A549 (cell line): ENCODE results near the gene SCD. TPM values are rescaled to one million over a fixed set of nuclear protein-coding genes. Genes with fewer than 3 reads are reported as not detected.

ENCODE experiments used
- ATAC-seq, 2 experiments: fragments of 200-7000 bp in 1 of 2; fragments of >200 bp in 1 of 2; cut with Nextera tagmentation in 1 of 2; cut with Tn5 transposase in 1 of 2; 3 replicates each; pipeline versions ENCODE4 v1.8.0 to v1.9.1; 2018 to 2020; ENCODE audit warnings: mild to moderate bottlenecking in 1 of 2, moderate library complexity in 1 of 2
- CTCF ChIA-PET: fragments of 300-600 bp; sonication (Branson Sonifier 250); formaldehyde crosslinking; extraction: SDS; loops from one replicate; lab custom pipeline; 2021; ENCODE audit warnings: antibody characterized with exemption, inconsistent platforms; lab: Yijun Ruan, JAX
- POLR2A ChIA-PET: fragments of 350-600 bp; formaldehyde crosslinking; extraction: SDS; loops from one replicate; lab custom pipeline; 2021; ENCODE audit warnings: antibody characterized with exemption, inconsistent platforms; lab: Yijun Ruan, JAX
- DNase-seq, 2 experiments: peaks; one replicate each; pipeline versions ENCODE4 v3.0.0 to v3.0.0-alpha.2; 2011 to 2016; ENCODE audit warnings: low read depth in 1 of 2, low spot score in 1 of 2
- FAIRE-seq: peaks from 2 replicates; lab custom pipeline; 2011; peaks lifted over from hg19 to GRCh38; lab: Jason Lieb, UNC
- H3K27ac ChIP-seq, 2 experiments: fragments of >200 bp; sonication (Bioruptor Twin); formaldehyde crosslinking; 3 replicates each; pipeline ENCODE4 v1.5.1; 2016 to 2017
- H3K4me1 ChIP-seq: fragments of >200 bp; sonication (Bioruptor Twin); formaldehyde crosslinking; 3 replicates; pipeline ENCODE4 v1.6.1; 2016
- H3K4me2 ChIP-seq: fragments of >200 bp; sonication (Bioruptor Twin); formaldehyde crosslinking; 3 replicates; pipeline ENCODE4 v1.6.1; 2016
- H3K4me3 ChIP-seq: fragments of >200 bp; sonication (Bioruptor Twin); formaldehyde crosslinking; 3 replicates; pipeline ENCODE4 v1.5.1; 2016
- H3K9me3 ChIP-seq: fragments of >200 bp; sonication (Bioruptor Twin); formaldehyde crosslinking; 3 replicates; pipeline ENCODE4 v1.6.1; 2016
- BCL3 ChIP-seq: fragments of >200 bp; sonication (Bioruptor Twin); formaldehyde crosslinking; IDR thresholded peaks from 3 replicates; pipeline ENCODE4 v1.6.1; 2016
- BHLHE40 ChIP-seq: IDR thresholded peaks from 2 replicates; pipeline ENCODE4 v1.6.1; 2012; ENCODE audit warnings: low read depth, low read length, inconsistent platforms
- CBX2 ChIP-seq: fragments of 200-600 bp; sonication (generic); IDR thresholded peaks from 2 replicates; pipeline ENCODE4 v1.6.1; 2016; ENCODE audit warnings: low read depth, mild to moderate bottlenecking, borderline replicate concordance
- CHD2 ChIP-seq: fragments of 150-350 bp; IDR thresholded peaks from 2 replicates; pipeline ENCODE4 v1.6.1; 2014; ENCODE audit warnings: low read length; ENCODE audit not compliant: partially characterized antibody
- CHD4 ChIP-seq: fragments of 200-600 bp; sonication (generic); IDR thresholded peaks from 2 replicates; pipeline ENCODE4 v1.6.1; 2016; ENCODE audit warnings: antibody characterized with exemption, mild to moderate bottlenecking, borderline replicate concordance
- EHF ChIP-seq: fragments of 250-450 bp; sonication (Bioruptor Pico); IDR thresholded peaks from 2 replicates; pipeline ENCODE4 v1.5.0; 2020; ENCODE audit warnings: mild to moderate bottlenecking
- ELK1 ChIP-seq: fragments of 150-350 bp; IDR thresholded peaks from 2 replicates; pipeline ENCODE4 v1.6.1; 2014; ENCODE audit warnings: low read depth, mild to moderate bottlenecking, low read length
- EP300 ChIP-seq, 2 experiments: fragments of >200 bp; sonication (Bioruptor Twin); formaldehyde crosslinking; IDR thresholded peaks; 2 replicates in 1 of 2; 3 replicates in 1 of 2; pipeline ENCODE4 v1.6.1; 2016 to 2017
- FOSB ChIP-seq: fragments of 250-450 bp; sonication (Bioruptor Pico); IDR thresholded peaks from 2 replicates; pipeline ENCODE4 v1.5.0; 2020; ENCODE audit warnings: mild to moderate bottlenecking, moderate library complexity
- FOSL2 ChIP-seq, 2 experiments: fragments of 450-650 bp in 1 of 2; fragments of >200 bp in 1 of 2; sonication (Bioruptor Twin) in 1 of 2; formaldehyde crosslinking; IDR thresholded peaks; 2 replicates each; pipeline versions ENCODE4 v1.5.0 to v1.6.1; 2016 to 2020; ENCODE audit warnings: mild to moderate bottlenecking in 1 of 2, moderate library complexity in 1 of 2
- GATA3 ChIP-seq: IDR thresholded peaks from 2 replicates; pipeline ENCODE4 v1.6.1; 2012; ENCODE audit warnings: borderline replicate concordance
- HDAC2 ChIP-seq: fragments of 200-600 bp; sonication (generic); IDR thresholded peaks from 2 replicates; pipeline ENCODE4 v1.6.1; 2016
- HEYL ChIP-seq: fragments of 250-450 bp; sonication (Bioruptor Pico); IDR thresholded peaks from 2 replicates; pipeline ENCODE4 v1.8.0; 2021; ENCODE audit warnings: mild to moderate bottlenecking, moderate library complexity
- HOXA7 ChIP-seq: fragments of 250-450 bp; sonication (Bioruptor Pico); IDR thresholded peaks from 2 replicates; pipeline ENCODE4 v1.5.0; 2020; ENCODE audit warnings: mild to moderate bottlenecking, moderate library complexity
- HOXB5 ChIP-seq: fragments of 250-450 bp; sonication (Bioruptor Pico); IDR thresholded peaks from 2 replicates; pipeline ENCODE4 v1.5.0; 2020; ENCODE audit warnings: mild to moderate bottlenecking, moderate library complexity
- JUNB ChIP-seq: fragments of >200 bp; sonication (Bioruptor Twin); formaldehyde crosslinking; IDR thresholded peaks from 2 replicates; pipeline ENCODE4 v1.6.1; 2016
- KDM1A ChIP-seq: fragments of 200-600 bp; sonication (generic); IDR thresholded peaks from 2 replicates; pipeline ENCODE4 v1.6.1; 2016; ENCODE audit warnings: low read depth, mild to moderate bottlenecking
- KDM5A ChIP-seq: fragments of 200-600 bp; sonication (generic); IDR thresholded peaks from 2 replicates; pipeline ENCODE4 v1.6.1; 2016; ENCODE audit warnings: antibody characterized with exemption, mild to moderate bottlenecking
- NPAS2 ChIP-seq: fragments of 250-450 bp; sonication (Bioruptor Pico); IDR thresholded peaks from 2 replicates; pipeline ENCODE4 v1.8.0; 2022; ENCODE audit warnings: mild to moderate bottlenecking, moderate library complexity, borderline replicate concordance
- POLR2AphosphoS2 ChIP-seq: conservative IDR thresholded peaks from 2 replicates; pipeline ENCODE4 v1.6.1; 2012; ENCODE audit warnings: low read length, improper control_type of control experiment, inconsistent platforms
- RAD21 ChIP-seq, 2 experiments: fragments of >200 bp in 1 of 2; sonication (Bioruptor Twin) in 1 of 2; formaldehyde crosslinking in 1 of 2; IDR thresholded peaks in 1 of 2; conservative IDR thresholded peaks in 1 of 2; 2 replicates in 1 of 2; 3 replicates in 1 of 2; pipeline ENCODE4 v1.6.1; 2012 to 2018; ENCODE audit warnings: inconsistent platforms in 1 of 2
- REST ChIP-seq: fragments of 200-600 bp; sonication (generic); IDR thresholded peaks from 2 replicates; pipeline ENCODE4 v1.6.1; 2016; ENCODE audit warnings: antibody characterized with exemption, mild to moderate bottlenecking, moderate library complexity
- SMC3 ChIP-seq: fragments of >200 bp; sonication (Bioruptor Twin); formaldehyde crosslinking; IDR thresholded peaks from 3 replicates; pipeline ENCODE4 v1.6.1; 2018; ENCODE audit warnings: inconsistent platforms
- SREBF2 ChIP-seq: fragments of 450-650 bp; IDR thresholded peaks from 2 replicates; pipeline ENCODE4 v1.6.1; 2014; ENCODE audit warnings: mild to moderate bottlenecking, moderate library complexity
- TFCP2L1 ChIP-seq: fragments of 250-450 bp; sonication (Bioruptor Pico); IDR thresholded peaks from 2 replicates; pipeline ENCODE4 v1.5.0; 2021; ENCODE audit warnings: mild to moderate bottlenecking
- TP53 ChIP-seq: fragments of 250-450 bp; sonication (Bioruptor Pico); IDR thresholded peaks from 2 replicates; pipeline ENCODE4 v1.5.0; 2021; ENCODE audit warnings: mild to moderate bottlenecking, moderate library complexity
- ZFP36 ChIP-seq: fragments of 450-650 bp; IDR thresholded peaks from 2 replicates; pipeline ENCODE4 v1.6.1; 2014; ENCODE audit warnings: borderline replicate concordance; ENCODE audit not compliant: partially characterized antibody
- ZNF302 ChIP-seq: fragments of 250-450 bp; sonication (Bioruptor Pico); IDR thresholded peaks from 2 replicates; pipeline ENCODE4 v1.9.0; 2021; ENCODE audit warnings: inconsistent platforms, mild to moderate bottlenecking, moderate library complexity
- WGBS: methylation state at CpG from one replicate; pipeline ENCODE4 v1.1.6; 2017; ENCODE audit errors: missing lambda C conversion rate; 5-methylcytosine and 5-hydroxymethylcytosine counted together
- polyA plus RNA-seq, 4 experiments: library from polyadenylated mRNA; depleted of rRNA in 3 of 4; stranded (reverse); fragments of >200 nt; fragmentation: RNase III in 1 of 4; extraction: RNeasy Plus Mini Kit Qiagen cat#74134 plus additional on column Dnase treatment in 1 of 4; gene quantifications; 2 replicates in 3 of 4; 3 replicates in 1 of 4; pipeline ENCODE4 v1.2.3, GENCODE V29; 2011 to 2017

SCD gene
- polyA plus RNA-seq, 2 of the 4 experiments (the other 2 are of a cell fraction): 348 to 496 TPM

GRCh38 chr10:100364175-100364574 is 17.1 kb downstream of the SCD start:
- peak overlapping the region; percentile 64 for H3K4me2 ChIP-seq
- H3K4me3 ChIP-seq: no peak overlapping the region
- no peak for FAIRE-seq
- TF ChIP-seq KDM5A (no peak), ZFP36 (no peak), ZNF302 (CRISPR knock-in tag) (no peak), CHD4 (no peak), JUNB (no peak), FOSB (CRISPR knock-in tag) (no peak), CHD2 (no peak), REST (peak; percentile 63), HOXB5 (no peak), HEYL (CRISPR knock-in tag) (no peak), HOXA7 (no peak), HDAC2 (peak; percentile 89), ELK1 (no peak), KDM1A (peak; percentile 92)
- TF ChIP-seq, all 56 proteins: peak for 3
- 76% methylated on average over 3 of the region's 3 CpGs for WGBS
- POLR2A ChIA-PET: interaction anchor here (1.3 to 3.5 kb wide), 3 partner anchors 9 to 18 kb away, joined by 9 to 42 read pairs (median 23); partner anchors contain the start of gene SCD
- ATAC-seq: peak in 1 of 2 experiments; percentile 2; a peak in 3 of 6 replicates
- Histone ChIP-seq H3K9me3 (no peaks in the 10 kb centered on the region), H3K27ac (peak overlapping the region; percentile 61 to 90), H3K4me1 (peaks cover 74% of the 10 kb centered on the region)
- DNase-seq: no peak
- CTCF ChIA-PET: interaction anchor here (0.7 to 5.1 kb wide), 3 partner anchors 17 to 44 kb away, joined by 3 to 27 read pairs (median 7); partner anchors contain the start of gene SCD

DNA sequence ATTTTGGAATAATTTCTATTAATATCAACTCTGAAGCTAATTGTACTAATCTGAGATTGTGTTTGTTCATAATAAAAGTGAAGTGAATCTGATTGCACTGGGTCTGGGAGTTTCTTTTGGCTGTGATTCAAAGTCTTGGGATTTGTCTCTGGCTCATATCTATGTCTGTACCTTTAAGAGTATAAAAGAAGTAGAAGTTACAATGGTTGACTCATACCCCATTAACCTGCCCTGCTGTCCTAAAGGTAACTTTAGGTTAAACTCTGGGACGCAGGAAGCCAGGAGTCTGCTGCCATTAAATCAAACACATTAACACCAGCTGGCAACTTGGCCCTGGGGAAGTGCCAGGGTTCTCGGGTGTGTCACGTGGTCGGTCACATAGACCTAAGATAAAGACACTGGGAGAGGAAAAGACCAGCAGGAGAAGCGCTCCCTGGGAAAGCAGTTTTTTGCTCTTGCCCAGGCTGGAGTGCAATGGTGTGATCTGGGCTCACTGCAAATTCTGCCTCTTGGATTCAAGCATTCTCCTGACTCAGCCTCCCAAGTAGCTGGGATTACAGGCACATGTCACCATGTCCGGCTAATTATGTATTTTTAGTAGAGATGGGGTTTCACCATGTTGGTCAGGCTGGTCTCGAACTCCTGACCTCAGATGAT is 17.8 kb downstream of the SCD start:
- DNase-seq: peak; percentile 89 to 95
- no peak for FAIRE-seq
- Histone ChIP-seq H3K27ac (peak overlapping the region; percentile 77 to 90), H3K9me3 (no peaks in the 10 kb centered on the region), H3K4me3 (no peak overlapping the region), H3K4me2 (peak overlapping the region; percentile 64), H3K4me1 (peaks cover 71% of the 10 kb centered on the region)
- WGBS: 7% methylated on average over 7 of the region's 7 CpGs
- CTCF ChIA-PET: interaction anchor here (0.9 to 5.1 kb wide), 6 partner anchors 8 to 69 kb away, joined by 3 to 27 read pairs (median 6); partner anchors contain the start of gene SCD
- POLR2A ChIA-PET: interaction anchor here (0.7 to 3.5 kb wide), 3 partner anchors 9 to 19 kb away, joined by 3 to 42 read pairs (median 23); partner anchors contain the start of gene SCD
- ATAC-seq: peak; percentile 90 to 94
- no peak for TF ChIP-seq HOXA7
- TF ChIP-seq JUNB: 0 out of 2 replicates have a peak, but pooled peaks have one; percentile 31
- TF ChIP-seq BCL3: 0 out of 3 replicates have a peak, but pooled peaks have one; percentile 76
- no peak for TF ChIP-seq TP53 (CRISPR knock-in tag)
- TF ChIP-seq CBX2: no peak
- TF ChIP-seq NPAS2 (CRISPR knock-in tag): 0 out of 2 replicates have a peak, but pooled peaks have one; percentile 43
- TF ChIP-seq EHF: no peak
- TF ChIP-seq CHD4: no peak
- no peak; the same call in 1 of the 2 replicates for TF ChIP-seq FOSL2 (IDR thresholded peaks at IDR 0.05)
- peak; percentile 90 for TF ChIP-seq FOSL2 (CRISPR knock-in tag; IDR thresholded peaks at IDR 0.05)
- peak; percentile 28; the same call in 1 of the 2 replicates for TF ChIP-seq HEYL (CRISPR knock-in tag)
- no peak for TF ChIP-seq ZFP36
- peak; percentile 8; the same call in 2 of the 3 replicates for TF ChIP-seq SMC3
- no peak for TF ChIP-seq KDM1A
- no peak; a peak in 1 of 5 replicates for TF ChIP-seq EP300 (IDR thresholded peaks at IDR 0.05)
- TF ChIP-seq POLR2AphosphoS2: peak; percentile 81
- TF ChIP-seq SREBF2: no peak
- TF ChIP-seq BHLHE40: 0 out of 2 replicates have a peak, but pooled peaks have one; percentile 28
- peak; percentile 45; the same call in 1 of the 2 replicates for TF ChIP-seq GATA3
- peak; percentile 50; the same call in 1 of the 2 replicates for TF ChIP-seq TFCP2L1
- TF ChIP-seq RAD21 (conservative IDR thresholded peaks at IDR 0.05 in 1 of 2, IDR thresholded peaks at IDR 0.05 in 1 of 2): peak in 1 of 2 experiments; percentile 30; a peak in 1 of 5 replicates
